HG03025 (cell line): ENCODE measurements around the gene TRIM14.
"Not testable (repeated sequence)": the region's sequence is repeated elsewhere in the genome, so short reads cannot be mapped to it uniquely, and the experiment has no call there.

ENCODE experiments used
- ATAC-seq: cut with Tn5 transposase; IDR thresholded peaks from one replicate; pipeline ENCODE4 v1.9.1; 2021; ENCODE audit warnings: mild to moderate bottlenecking, moderate library complexity; ENCODE audit not compliant: unreplicated experiment, low FRiP score

Gene TRIM14

DNA sequence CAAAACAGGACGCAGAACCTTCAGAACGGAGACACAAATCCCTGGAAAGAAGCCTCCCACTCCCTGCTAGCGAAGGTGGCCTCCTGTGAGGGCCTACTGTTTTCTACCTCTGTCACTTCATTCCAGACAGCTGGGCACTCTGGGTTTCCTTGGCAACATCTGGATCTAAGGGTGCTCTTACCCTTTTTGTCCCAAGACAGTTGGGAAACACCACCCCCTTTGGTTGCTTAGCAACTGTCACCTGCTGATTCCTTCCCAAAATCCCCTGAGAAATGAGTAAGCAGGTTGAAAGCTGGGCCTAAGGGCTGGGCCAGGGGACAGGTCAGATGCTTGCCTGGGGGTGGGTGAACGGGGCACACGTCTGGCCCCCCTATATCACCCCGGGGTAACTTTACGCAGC lies 33.1 kb downstream of the TRIM14 start:
- ATAC-seq: no peak

DNA sequence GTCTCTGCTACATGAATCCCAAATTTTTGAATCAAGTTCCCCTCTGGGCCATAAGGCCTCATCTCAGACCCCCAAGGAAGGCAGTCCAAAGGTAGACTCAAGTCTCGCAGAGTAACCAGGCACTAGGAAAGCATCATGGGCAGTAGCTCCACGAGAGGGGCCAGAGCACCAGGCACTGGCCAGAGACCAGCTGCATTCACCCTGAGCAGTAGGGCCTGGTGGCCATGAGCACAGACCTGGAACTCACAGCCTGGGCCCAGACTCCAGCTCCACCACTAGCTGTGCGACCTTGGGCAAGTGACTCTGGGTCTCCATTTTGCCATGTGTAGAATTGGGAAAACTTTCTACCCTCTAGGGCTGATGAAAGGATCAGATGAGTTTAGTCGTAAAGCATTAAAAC lies 34.0 kb downstream of the TRIM14 start:
- ATAC-seq: no peak

DNA sequence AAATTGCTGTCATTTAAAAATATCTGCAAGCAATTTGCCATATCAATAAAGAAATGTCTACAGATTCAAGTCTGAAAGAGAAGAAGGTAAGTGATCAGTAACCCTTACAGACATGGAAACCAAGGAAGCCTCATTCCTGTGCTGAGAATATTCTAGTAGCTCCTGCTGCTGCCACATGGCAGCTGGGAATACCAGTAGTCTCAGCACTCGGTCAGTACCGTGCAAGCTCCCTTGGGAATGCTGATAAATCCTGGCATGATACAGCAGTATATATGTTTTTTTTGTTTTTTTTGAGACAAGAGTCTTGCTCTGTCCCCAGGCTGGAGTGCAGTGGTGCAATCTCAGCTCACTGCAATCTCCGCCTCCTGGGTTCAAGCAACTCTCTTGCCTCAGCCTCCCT lies 34.6 kb downstream of the TRIM14 start:
- no peak for ATAC-seq

- no peak for ATAC-seq
Observed at GRCh38 chr9:98083566-98084183, 35.3 kb downstream of the TRIM14 start.

GRCh38 chr9:98083061-98083501 lies 35.9 kb downstream of the TRIM14 start:
- no peak for ATAC-seq

- no peak for ATAC-seq
Observed at GRCh38 chr9:98081477-98082219, 37.4 kb downstream of the TRIM14 start.

- no peak for ATAC-seq
Observed at GRCh38 chr9:98080780-98081179, 38.2 kb downstream of the TRIM14 start.

DNA sequence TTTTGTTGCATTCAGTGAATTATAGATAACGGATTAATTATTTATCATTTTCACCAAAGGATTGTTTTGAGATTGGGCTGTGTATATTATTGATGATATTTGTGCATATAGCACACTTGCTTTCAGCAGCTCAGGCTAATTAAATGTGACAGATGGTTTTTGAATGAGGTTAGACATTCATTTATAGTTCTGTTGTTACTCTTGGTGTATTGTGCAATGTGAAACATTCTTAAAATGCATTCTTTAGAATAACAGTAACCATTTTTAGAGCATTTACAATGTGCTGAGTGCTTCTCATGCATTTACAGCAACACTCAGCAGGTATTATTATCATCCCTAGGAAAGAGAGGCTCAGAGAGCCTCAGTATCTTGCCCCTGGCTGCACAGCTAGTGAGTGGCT lies 38.7 kb downstream of the TRIM14 start:
- ATAC-seq: no peak

DNA sequence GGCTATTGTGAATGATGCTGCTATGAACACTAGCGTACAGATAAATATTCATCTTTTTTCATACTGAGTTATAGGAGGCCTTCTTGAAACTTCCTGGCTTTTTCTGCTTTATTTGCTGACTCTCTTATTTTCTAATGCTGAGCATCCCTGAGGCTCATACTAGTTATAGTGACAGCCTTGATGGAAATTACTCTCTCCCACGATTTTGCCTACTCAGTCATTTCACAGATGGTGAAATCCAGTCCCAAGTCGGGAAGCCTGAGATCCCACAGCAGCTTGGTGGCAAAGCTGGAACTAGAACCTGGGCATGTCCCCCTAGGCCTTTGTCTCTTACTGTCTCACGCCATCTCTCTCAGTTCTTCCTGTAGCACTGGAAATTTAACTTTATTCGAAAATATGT lies 40.1 kb downstream of the TRIM14 start:
- ATAC-seq: no peak

- not testable (repeated sequence) for ATAC-seq
Observed at GRCh38 chr9:98076514-98076890, 42.5 kb downstream of the TRIM14 start.

DNA sequence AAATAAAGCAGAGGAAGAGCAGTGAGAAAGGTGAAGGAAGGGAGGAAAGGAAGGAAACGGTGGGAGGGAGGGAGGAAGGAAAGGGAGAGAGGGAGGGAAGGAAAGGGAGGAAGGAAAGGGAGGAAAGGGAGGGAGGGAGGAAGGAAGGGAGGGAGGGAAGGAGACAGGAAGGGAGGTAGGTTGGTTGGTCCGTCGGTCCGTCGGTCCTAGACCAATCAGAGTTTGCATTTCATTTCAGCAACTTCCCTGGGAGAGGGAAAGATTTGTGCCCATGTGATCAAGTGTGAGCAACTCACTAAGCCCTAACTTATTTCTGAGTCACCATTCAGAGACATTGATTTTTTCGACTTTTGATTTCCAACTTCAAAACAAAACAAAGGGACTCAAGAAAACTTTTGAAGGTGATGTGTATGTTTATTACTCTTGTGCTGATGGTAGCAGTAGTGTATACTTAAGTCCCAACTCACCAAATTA lies 43.7 kb downstream of the TRIM14 start:
- no peak for ATAC-seq

GRCh38 chr9:98074115-98074990 lies 44.7 kb downstream of the TRIM14 start:
- ATAC-seq: no peak

DNA sequence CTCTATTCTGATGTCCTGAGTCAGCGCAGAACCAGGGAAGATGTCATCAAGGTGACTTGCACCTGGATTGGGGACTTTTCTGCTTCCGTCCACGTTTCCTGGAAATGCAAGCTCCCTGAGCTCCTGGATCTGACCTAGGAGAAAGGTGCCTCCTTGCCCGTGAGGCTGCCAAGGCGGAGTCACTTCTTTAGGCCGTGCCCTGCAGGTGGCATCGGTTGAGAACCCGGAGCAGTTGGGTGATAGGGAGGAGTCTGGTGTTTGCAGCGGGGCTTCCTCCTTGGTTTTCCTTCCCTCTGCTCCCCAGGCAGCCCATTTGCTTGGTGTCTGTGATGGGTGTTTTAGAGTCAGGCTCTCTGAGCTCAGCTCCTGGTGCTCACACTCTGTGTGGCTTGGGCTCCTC lies 47.3 kb downstream of the TRIM14 start:
- no peak for ATAC-seq

- ATAC-seq: no peak
Observed at GRCh38 chr9:98070704-98071103, 48.3 kb downstream of the TRIM14 start.

DNA sequence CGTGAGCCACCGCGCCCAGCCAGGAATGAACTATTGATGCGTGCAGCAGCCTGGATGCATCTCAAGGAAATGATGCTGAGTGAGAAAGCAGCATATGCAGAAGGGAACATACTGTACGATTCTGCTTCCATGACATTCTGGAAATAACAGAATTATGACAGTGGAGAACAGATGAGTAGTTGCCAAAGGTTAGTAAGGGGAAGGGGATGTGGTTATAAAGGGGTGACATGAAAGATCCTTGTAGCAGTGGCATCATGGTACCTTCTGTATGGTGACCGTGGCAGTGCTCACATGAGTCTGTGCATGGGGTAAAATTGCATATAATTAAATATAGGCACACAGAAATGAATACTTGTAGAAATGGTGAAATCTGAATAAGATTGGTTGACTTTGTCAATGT lies 49.5 kb downstream of the TRIM14 start:
- ATAC-seq: no peak

GRCh38 chr9:98067184-98067583 lies 51.8 kb downstream of the TRIM14 start:
- no peak for ATAC-seq

DNA sequence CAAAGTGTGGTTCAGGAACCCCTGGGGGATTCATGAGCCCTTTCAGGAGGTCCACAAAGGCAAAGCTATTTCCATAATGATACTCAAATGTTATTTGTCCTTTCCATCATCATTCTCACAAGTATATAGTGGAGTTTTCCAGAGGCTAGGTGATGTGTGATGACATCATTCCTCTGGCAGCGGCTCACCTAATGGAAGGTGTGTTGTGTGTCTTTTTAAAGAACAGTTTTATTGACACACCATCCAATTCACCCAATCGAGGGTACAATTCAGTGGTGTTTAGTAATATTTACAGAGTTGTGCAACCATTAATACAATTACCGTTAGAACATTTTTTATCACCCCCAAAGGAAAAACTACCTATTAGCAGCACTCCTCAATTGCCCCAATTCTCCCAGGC lies 52.8 kb downstream of the TRIM14 start:
- no peak for ATAC-seq

- ATAC-seq: no peak
Observed at GRCh38 chr9:98064623-98065392, 54.2 kb downstream of the TRIM14 start.

DNA sequence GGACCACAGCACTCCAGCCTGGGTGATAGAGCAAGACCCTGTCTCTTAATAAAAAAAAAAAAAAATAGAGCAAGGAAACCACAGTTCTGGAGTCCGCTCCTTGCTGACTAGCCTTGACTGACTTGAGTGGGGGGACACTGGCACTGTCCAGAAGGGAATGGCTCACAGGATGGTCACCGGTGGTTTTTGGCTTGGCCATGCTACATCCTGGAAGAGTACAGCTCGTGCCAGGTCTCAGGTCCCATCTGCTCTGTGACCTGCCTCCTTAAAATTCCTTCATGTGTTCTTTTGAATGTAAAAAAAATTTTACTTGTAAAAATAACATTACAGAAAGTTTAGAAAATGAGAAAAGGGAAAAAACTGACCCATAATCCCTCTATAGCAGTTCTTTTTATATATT lies 56.9 kb downstream of the TRIM14 start:
- no peak for ATAC-seq

DNA sequence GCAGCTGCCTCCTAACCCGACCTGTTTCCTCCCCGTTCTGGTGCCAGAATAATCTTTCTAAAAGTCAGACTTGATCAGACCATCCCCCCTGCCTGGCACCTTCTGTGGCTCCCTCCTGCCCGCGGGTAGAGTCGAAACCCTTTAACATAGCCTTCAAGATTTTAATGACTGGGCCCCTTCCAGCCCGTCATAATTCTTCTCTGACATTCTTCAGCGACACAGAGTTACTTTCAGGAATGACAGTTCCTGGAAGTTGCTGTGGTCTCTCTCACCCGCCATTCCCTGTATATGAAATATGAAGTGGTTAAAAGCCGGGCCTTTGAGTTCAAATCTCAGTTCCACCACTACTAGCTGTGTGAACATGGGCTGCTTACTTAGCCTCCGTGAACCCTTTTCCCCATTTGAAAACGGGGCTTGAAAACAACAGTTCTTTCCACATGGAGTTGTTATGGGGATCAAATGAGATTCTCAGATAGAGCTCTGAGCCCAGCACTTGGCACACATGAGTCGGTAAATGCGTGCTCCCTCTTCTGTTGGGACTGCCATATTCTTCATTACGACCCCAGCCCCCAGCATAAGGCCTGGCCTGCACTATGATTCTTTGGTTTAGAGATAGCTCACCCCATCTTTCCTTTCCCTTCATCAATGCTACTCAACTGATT lies 61.8 kb downstream of the TRIM14 start:
- no peak for ATAC-seq
